Activated CD4-positive, alpha-beta T cell treated with anti-CD3 and anti-CD28 coated beads for 48 hours (primary cell): Measurements from ENCODE around the gene CCDC71L.

ENCODE experiments used
- DNase-seq: peaks from one replicate; pipeline ENCODE4 v3.0.0-alpha.2; 2020

The CCDC71L gene

GRCh38 chr7:106623315-106623660 lies 37.7 kb downstream of the CCDC71L start:
- no peak for DNase-seq

GRCh38 chr7:106622654-106623314 lies 38.2 kb downstream of the CCDC71L start:
- DNase-seq: no peak

- DNase-seq: no peak
Measured at GRCh38 chr7:106621393-106622132, 39.4 kb downstream of the CCDC71L start.

- no peak for DNase-seq
Measured at GRCh38 chr7:106620676-106621075, 40.3 kb downstream of the CCDC71L start.

GRCh38 chr7:106620034-106620433 lies 40.9 kb downstream of the CCDC71L start:
- no peak for DNase-seq

- no peak for DNase-seq
Measured at GRCh38 chr7:106619213-106619612, 41.7 kb downstream of the CCDC71L start.

- no peak for DNase-seq
Measured at GRCh38 chr7:106618480-106618879, 42.5 kb downstream of the CCDC71L start.

GRCh38 chr7:106617860-106618259 lies 43.1 kb downstream of the CCDC71L start:
- no peak for DNase-seq

GRCh38 chr7:106616708-106617051 lies 44.3 kb downstream of the CCDC71L start:
- DNase-seq: no peak

GRCh38 chr7:106615808-106616707 lies 44.9 kb downstream of the CCDC71L start:
- DNase-seq: no peak

- DNase-seq: no peak
Measured at GRCh38 chr7:106614751-106615150, 46.2 kb downstream of the CCDC71L start.

GRCh38 chr7:106613848-106614560 lies 47.0 kb downstream of the CCDC71L start:
- no peak for DNase-seq

- DNase-seq: no peak
Measured at GRCh38 chr7:106613279-106613678, 47.7 kb downstream of the CCDC71L start.

- no peak for DNase-seq
Measured at GRCh38 chr7:106612432-106612831, 48.5 kb downstream of the CCDC71L start.

GRCh38 chr7:106611911-106612310 lies 49.0 kb downstream of the CCDC71L start:
- no peak for DNase-seq

- DNase-seq: no peak
Measured at GRCh38 chr7:106610996-106611886, 49.7 kb downstream of the CCDC71L start.

- no peak for DNase-seq
Measured at GRCh38 chr7:106609416-106609815, 51.5 kb downstream of the CCDC71L start.

GRCh38 chr7:106608661-106609060 lies 52.3 kb downstream of the CCDC71L start:
- no peak for DNase-seq
